GM12878 (cell line): Measurements from ENCODE around the gene LTN1. TPM values are rescaled to one million over a fixed set of nuclear protein-coding genes. Genes with fewer than 3 reads are reported as not detected.

Experiments
- ATAC-seq: fragments of 200-7000 bp; cut with Tn5 transposase; 3 replicates; pipeline ENCODE4 v1.9.1; 2020; ENCODE audit warnings: mild to moderate bottlenecking, moderate library complexity
- BruUV-seq: library from RNA; stranded (reverse); fragments of 400-500 nt; replicated peaks from 2 replicates; lab custom pipeline; 2021; lab: Mats Ljungman, UMichigan
- CTCF ChIA-PET: fragments of 300-600 bp; sonication (Branson Sonifier 250); formaldehyde crosslinking; extraction: SDS; loops from one replicate; lab custom pipeline; 2021; ENCODE audit warnings: inconsistent platforms; lab: Yijun Ruan, JAX
- POLR2A ChIA-PET: fragments of 350-600 bp; formaldehyde crosslinking; extraction: SDS; loops from one replicate; lab custom pipeline; 2021; ENCODE audit warnings: inconsistent platforms; lab: Charles Lee
- RAD21 ChIA-PET: fragments of 300-600 bp; sonication (Branson Sonifier 250); formaldehyde crosslinking; loops from one replicate; lab custom pipeline; 2023; ENCODE audit warnings: antibody characterized with exemption; ENCODE audit not compliant: unreplicated experiment; lab: Charles Lee
- SMC1A ChIA-PET: fragments of 300-600 bp; sonication (Branson Sonifier 250); formaldehyde crosslinking; loops from one replicate; lab custom pipeline; 2023; ENCODE audit not compliant: unreplicated experiment, uncharacterized antibody; lab: Charles Lee
- DNase-seq: peaks from one replicate; pipeline ENCODE4 v3.0.0-alpha.2; 2011; ENCODE audit warnings: low read depth, low spot score
- FAIRE-seq: peaks from 3 replicates; lab custom pipeline; 2011; peaks lifted over from hg19 to GRCh38; lab: Jason Lieb, UNC
- H2AFZ ChIP-seq: 2 replicates; pipeline ENCODE4 v1.6.0; 2011; ENCODE audit warnings: low read depth, low read length, control low read depth; ENCODE audit not compliant: control insufficient read depth
- H3K27ac ChIP-seq: 2 replicates; pipeline ENCODE4 v1.5.1; 2011; ENCODE audit warnings: control low read depth; ENCODE audit not compliant: control insufficient read depth, insufficient read depth
- H3K27me3 ChIP-seq, 2 experiments: replicated peaks in 1 of 2; 2 replicates each; pipeline versions ENCODE4 v1.6.0 to v1.6.1; 2011; ENCODE audit warnings: low read length in 1 of 2; ENCODE audit not compliant: control insufficient read depth in 2 of 2, insufficient read depth in 2 of 2
- H3K36me3 ChIP-seq, 2 experiments: 2 replicates each; pipeline ENCODE4 v1.5.1; 2011; ENCODE audit warnings: low read length in 1 of 2; ENCODE audit not compliant: control insufficient read depth in 2 of 2, insufficient read depth in 2 of 2
- H3K4me1 ChIP-seq: 2 replicates; pipeline ENCODE4 v1.6.1; 2011; ENCODE audit warnings: mild to moderate bottlenecking, low read length, moderate library complexity, mixed read lengths; ENCODE audit not compliant: control insufficient read depth, insufficient read depth
- H3K4me2 ChIP-seq: 2 replicates; pipeline ENCODE4 v1.6.0; 2011; ENCODE audit warnings: control low read depth; ENCODE audit not compliant: control insufficient read depth, insufficient read depth
- H3K4me3 ChIP-seq: fragments of 200-600 bp; sonication (generic); 2 replicates; pipeline ENCODE4 v1.5.1; 2016
- H3K79me2 ChIP-seq: 2 replicates; pipeline ENCODE4 v1.6.0; 2011; ENCODE audit warnings: low read length; ENCODE audit not compliant: control insufficient read depth, insufficient read depth
- H3K9ac ChIP-seq: 2 replicates; pipeline ENCODE4 v1.8.0; 2011; ENCODE audit warnings: low read length, control low read depth, mixed read lengths; ENCODE audit not compliant: control insufficient read depth, insufficient read depth
- H3K9me3 ChIP-seq: replicated peaks from 3 replicates; pipeline ENCODE4 v1.5.1; 2011; ENCODE audit warnings: mild to moderate bottlenecking, low read length; ENCODE audit not compliant: control insufficient read depth, insufficient read depth
- H4K20me1 ChIP-seq: 2 replicates; pipeline ENCODE4 v1.6.0; 2011; ENCODE audit not compliant: control insufficient read depth, insufficient read depth
- BRCA1 ChIP-seq: IDR thresholded peaks from 2 replicates; pipeline ENCODE4 v1.6.1; 2011; ENCODE audit warnings: low read depth, low read length, improper control_type of control experiment
- DPF2 ChIP-seq: fragments of 450-650 bp; IDR thresholded peaks from 2 replicates; pipeline ENCODE4 v1.6.1; 2017; ENCODE audit warnings: mild to moderate bottlenecking
- MYB ChIP-seq: fragments of 150-350 bp; IDR thresholded peaks from 2 replicates; pipeline ENCODE4 v1.6.1; 2014; ENCODE audit warnings: mild to moderate bottlenecking, low read depth, low read length, borderline replicate concordance
- RELB ChIP-seq: fragments of 450-650 bp; IDR thresholded peaks from 2 replicates; pipeline ENCODE4 v1.6.1; 2017; ENCODE audit warnings: low read depth, mild to moderate bottlenecking, moderate library complexity
- SRF ChIP-seq, 2 experiments: IDR thresholded peaks; 2 replicates each; pipeline ENCODE4 v1.6.1; 2011; ENCODE audit warnings: low read depth in 2 of 2, low read length in 2 of 2, mild to moderate bottlenecking in 1 of 2, moderate library complexity in 1 of 2
- TCF12 ChIP-seq: IDR thresholded peaks from 2 replicates; pipeline ENCODE4 v1.6.1; 2011; ENCODE audit warnings: low read depth, mild to moderate bottlenecking, low read length
- YY1 ChIP-seq: IDR thresholded peaks from 2 replicates; pipeline ENCODE4 v1.6.1; 2011; ENCODE audit warnings: low read depth, mild to moderate bottlenecking, low read length
- WGBS: methylation state at CpG from one replicate; pipeline ENCODE4 v1.1.6; 2016; ENCODE audit warnings: low lambda C conversion rate; ENCODE audit not compliant: insufficient replicate concordance, insufficient coverage; ENCODE audit errors: missing lambda C conversion rate; 5-methylcytosine and 5-hydroxymethylcytosine counted together
- in situ Hi-C: fragments of 300-500 bp; cut with MboI; formaldehyde crosslinking; loops from 9 replicates; pipeline ENCODE4 v1.14.3; 2018; ENCODE audit warnings: mixed read lengths
- intact Hi-C: fragments of 100-400 bp; cut with micrococcal nuclease; formaldehyde crosslinking; loops from one replicate; pipeline ENCODE4 v1.14.2; 2022; ENCODE audit not compliant: unreplicated experiment
- polyA plus RNA-seq, 11 experiments: library from polyadenylated mRNA; depleted of rRNA in 4 of 11; unstranded in 6 of 11; stranded (reverse) in 5 of 11; fragments of >200 nt; fragmentation: Nextera tagmentation in 4 of 11; fragmentation: Illumina TruSeq in 1 of 11; extraction: Ambion mirVana in 4 of 11; extraction: Trizol in 1 of 11; gene quantifications; 1 replicate in 1 of 11; 2 replicates in 10 of 11; pipeline versions ENCODE4 v1.2.1 to v1.2.3, GENCODE V29; 2011 to 2016; ENCODE audit warnings: inconsistent platforms in 2 of 11, missing spikeins in 2 of 11, low read depth in 1 of 11
- total RNA-seq, 4 experiments: library from RNA; depleted of rRNA in 3 of 4; stranded (reverse); fragments of >200 nt in 3 of 4; fragmentation: Illumina TruSeq in 1 of 4; extraction: Trizol in 1 of 4; gene quantifications; 2 replicates each; pipeline versions ENCODE4 v1.2.1 to v1.2.3, GENCODE V29; 2013 to 2021

The LTN1 gene
- total and polyA plus RNA-seq, 10 of the 15 experiments (the other 5 are each of a cell fraction or from before 2014, with no cell fraction given) = 3.5 to 17.3 (median 12.3) TPM

- no peaks in the 10 kb centered on the region for H3K36me3 ChIP-seq
- H3K27ac ChIP-seq = no peak overlapping the region
- CTCF ChIA-PET = no interaction called here
- no peak for ATAC-seq
- H3K79me2 ChIP-seq = no peaks in the 10 kb centered on the region
- 73% methylated on average over 3 of the region's 3 CpGs for WGBS
- no peak overlapping the region for H2AFZ ChIP-seq
- H3K4me2 ChIP-seq = no peak overlapping the region
- no peak overlapping the region for H3K9ac ChIP-seq
- H3K4me1 ChIP-seq = no peaks in the 10 kb centered on the region
- H4K20me1 ChIP-seq = no peaks in the 10 kb centered on the region
- in situ Hi-C loops = no loop called here
- POLR2A ChIA-PET = no interaction called here
- no peak overlapping the region for H3K4me3 ChIP-seq
- no TSS peak for BruUV-seq
- RAD21 ChIA-PET = no interaction called here
- SMC1A ChIA-PET = no interaction called here
- TF ChIP-seq MYB (no peak), DPF2 (no peak), SRF (IDR thresholded peaks at IDR 0.05; ENCODE audit: low read depth in 2 of 2, low read length in 2 of 2) (no peak), RELB (no peak), BRCA1 (no peak), TCF12 (no peak), YY1 (no peak)
- TF ChIP-seq, all 136 proteins: peak for 0
- no peak for FAIRE-seq
- no peak for DNase-seq
- H3K9me3 ChIP-seq = no peaks in the 10 kb centered on the region
- intact Hi-C loops = no loop called here
- H3K27me3 ChIP-seq = no peaks in the 10 kb centered on the region
Measured at GRCh38 chr21:28899220-28899619, 93.5 kb downstream of the LTN1 start.
